Measurements from ENCODE around the gene FAM227A. TPM values are rescaled to one million over a fixed set of nuclear protein-coding genes. Genes with fewer than 3 reads are reported as not detected.

FAM227A gene
- total and polyA plus RNA-seq, 2 donors (not counting 3 experiments of a cell fraction or from before 2014, with no cell fraction given): 0.58 to 1.9 TPM

DNA sequence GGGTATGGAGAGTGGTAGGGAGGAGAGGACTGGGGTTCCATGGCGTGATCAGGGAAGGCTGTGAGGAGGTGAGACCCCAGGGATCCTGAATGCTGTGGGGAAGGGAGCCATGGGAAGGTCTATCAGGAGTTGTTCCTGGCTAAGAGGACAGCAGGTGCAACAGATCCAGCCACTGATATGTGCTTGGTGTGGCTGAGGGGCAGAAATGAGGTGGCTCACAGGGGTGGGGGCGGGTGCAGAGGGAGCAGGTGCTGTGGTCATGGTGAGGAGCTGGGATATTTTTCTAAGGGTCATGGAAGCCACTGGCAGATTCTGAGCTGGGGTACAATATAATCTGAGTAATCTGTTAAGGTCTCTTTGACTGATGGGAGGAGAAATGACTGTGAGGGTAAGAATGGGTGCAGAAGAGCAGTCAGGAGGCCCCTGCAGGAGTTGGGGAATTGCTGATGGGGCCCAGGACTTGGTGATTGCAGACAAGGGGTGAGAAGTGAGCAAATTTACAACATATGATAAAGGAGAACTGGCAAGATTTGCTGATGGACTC lies 54.9 kb downstream of the FAM227A start:
- TF ChIP-seq POLR2A (IDR thresholded peaks at IDR 0.05; ENCODE audit: low read depth, low read length) (no peak), JUN (IDR thresholded peaks at IDR 0.05; ENCODE audit: borderline replicate concordance, insufficient read depth, insufficient read length, low read depth) (no peak), MYC (IDR thresholded peaks at IDR 0.05; ENCODE audit: low read depth, low read length) (no peak), EZH2 (IDR thresholded peaks at IDR 0.05; ENCODE audit: borderline replicate concordance, low read depth, low read length, severe bottlenecking) (no peak), GATA2 (IDR thresholded peaks at IDR 0.05; ENCODE audit: insufficient read depth, insufficient read length, low read depth, low read length) (no peak), POLR2AphosphoS5 (IDR thresholded peaks at IDR 0.05; ENCODE audit: insufficient read depth, low read depth, low read length) (no peak), FOS (IDR thresholded peaks at IDR 0.05; ENCODE audit: borderline replicate concordance, insufficient read depth, low read length) (no peak)
- TF ChIP-seq, protein P1, sequence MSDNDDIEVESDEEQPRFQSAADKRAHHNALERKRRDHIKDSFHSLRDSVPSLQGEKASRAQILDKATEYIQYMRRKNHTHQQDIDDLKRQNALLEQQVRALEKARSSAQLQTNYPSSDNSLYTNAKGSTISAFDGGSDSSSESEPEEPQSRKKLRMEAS (IDR thresholded peaks at IDR 0.05; ENCODE audit: insufficient read depth, insufficient read length): no peak
- TF ChIP-seq, protein P2, sequence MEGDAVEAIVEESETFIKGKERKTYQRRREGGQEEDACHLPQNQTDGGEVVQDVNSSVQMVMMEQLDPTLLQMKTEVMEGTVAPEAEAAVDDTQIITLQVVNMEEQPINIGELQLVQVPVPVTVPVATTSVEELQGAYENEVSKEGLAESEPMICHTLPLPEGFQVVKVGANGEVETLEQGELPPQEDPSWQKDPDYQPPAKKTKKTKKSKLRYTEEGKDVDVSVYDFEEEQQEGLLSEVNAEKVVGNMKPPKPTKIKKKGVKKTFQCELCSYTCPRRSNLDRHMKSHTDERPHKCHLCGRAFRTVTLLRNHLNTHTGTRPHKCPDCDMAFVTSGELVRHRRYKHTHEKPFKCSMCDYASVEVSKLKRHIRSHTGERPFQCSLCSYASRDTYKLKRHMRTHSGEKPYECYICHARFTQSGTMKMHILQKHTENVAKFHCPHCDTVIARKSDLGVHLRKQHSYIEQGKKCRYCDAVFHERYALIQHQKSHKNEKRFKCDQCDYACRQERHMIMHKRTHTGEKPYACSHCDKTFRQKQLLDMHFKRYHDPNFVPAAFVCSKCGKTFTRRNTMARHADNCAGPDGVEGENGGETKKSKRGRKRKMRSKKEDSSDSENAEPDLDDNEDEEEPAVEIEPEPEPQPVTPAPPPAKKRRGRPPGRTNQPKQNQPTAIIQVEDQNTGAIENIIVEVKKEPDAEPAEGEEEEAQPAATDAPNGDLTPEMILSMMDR (IDR thresholded peaks at IDR 0.05; ENCODE audit: extremely low read depth in 1 of 2, insufficient read depth in 1 of 2, low read depth in 1 of 2, low read length in 2 of 2): no peak
- Histone ChIP-seq H3K4me1 (ENCODE audit: control insufficient read depth, extremely low read depth, insufficient read depth, low read length) (no peaks in the 10 kb centered on the region), H4K20me1 (replicated peaks; ENCODE audit: control insufficient read depth, extremely low read depth, insufficient read depth, low read length) (no peaks in the 10 kb centered on the region), H3K9me3 (replicated peaks; ENCODE audit: control insufficient read depth, insufficient read depth, low read length) (no peaks in the 10 kb centered on the region), H3K27me3 (ENCODE audit: control insufficient read depth in 2 of 2, insufficient read depth in 2 of 2, low read length in 2 of 2) (no peaks in the 10 kb centered on the region), H2AFZ (ENCODE audit: low read depth, low read length) (no peak overlapping the region), H3K9ac (replicated peaks; ENCODE audit: extremely low read depth, insufficient read depth, low read length) (no peak overlapping the region), H3K4me2 (ENCODE audit: insufficient read depth, low read length) (no peak overlapping the region), H3K9me1 (replicated peaks; ENCODE audit: control insufficient read depth, extremely low read depth, insufficient read depth, low read length) (no peaks in the 10 kb centered on the region), H3K27ac (ENCODE audit: insufficient read depth, low read depth, low read length) (no peak overlapping the region), H3K79me2 (ENCODE audit: control insufficient read depth, insufficient read depth, low read length) (no peaks in the 10 kb centered on the region), H3K36me3 (ENCODE audit: control insufficient read depth in 2 of 2, extremely low read depth in 1 of 2, insufficient read depth in 2 of 2, low read length in 2 of 2) (no peaks in the 10 kb centered on the region), H3K4me3 (replicated peaks in 1 of 3; ENCODE audit: insufficient read depth in 1 of 3, low read depth in 1 of 3, low read length in 3 of 3) (no peak overlapping the region)
- POLR2A ChIA-PET: no interaction called here
- CTCF ChIA-PET: no interaction called here
- FAIRE-seq: no peak
- dilution Hi-C loops (cut with MboI; ENCODE audit: extremely low pct_ligation_motif_present, low sequenced_read_pairs) (no loop called here), intact Hi-C loops (cut with micrococcal nuclease) (no loop called here)
- DNase-seq (ENCODE audit: low read depth, low spot score): no peak
- BruUV-seq (replicated peaks): no TSS peak

All from endothelial cell of umbilical vein (primary cell).